Measurements from ENCODE around the gene KCNIP4.

KCNIP4 gene

DNA sequence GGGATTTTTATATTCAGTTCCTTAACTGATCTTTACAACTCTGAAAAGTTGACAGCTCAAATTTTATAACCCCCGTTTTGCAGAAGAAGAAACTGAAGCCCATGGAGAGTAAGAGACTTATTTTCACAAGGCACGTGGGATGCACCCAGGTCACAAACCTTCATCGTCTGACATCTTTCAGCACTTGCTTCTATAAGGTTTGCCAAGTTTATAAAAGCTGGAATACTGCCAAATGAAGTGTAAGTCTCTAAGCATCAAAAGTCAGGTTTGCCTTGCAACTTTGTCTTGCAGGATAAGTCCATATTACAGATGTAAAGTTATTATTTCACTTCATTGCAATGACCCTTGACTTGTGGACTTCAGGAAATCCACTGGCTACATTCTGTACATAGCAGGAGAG, 6.3 kb upstream of the KCNIP4 start:
- TF ChIP-seq, protein P1, sequence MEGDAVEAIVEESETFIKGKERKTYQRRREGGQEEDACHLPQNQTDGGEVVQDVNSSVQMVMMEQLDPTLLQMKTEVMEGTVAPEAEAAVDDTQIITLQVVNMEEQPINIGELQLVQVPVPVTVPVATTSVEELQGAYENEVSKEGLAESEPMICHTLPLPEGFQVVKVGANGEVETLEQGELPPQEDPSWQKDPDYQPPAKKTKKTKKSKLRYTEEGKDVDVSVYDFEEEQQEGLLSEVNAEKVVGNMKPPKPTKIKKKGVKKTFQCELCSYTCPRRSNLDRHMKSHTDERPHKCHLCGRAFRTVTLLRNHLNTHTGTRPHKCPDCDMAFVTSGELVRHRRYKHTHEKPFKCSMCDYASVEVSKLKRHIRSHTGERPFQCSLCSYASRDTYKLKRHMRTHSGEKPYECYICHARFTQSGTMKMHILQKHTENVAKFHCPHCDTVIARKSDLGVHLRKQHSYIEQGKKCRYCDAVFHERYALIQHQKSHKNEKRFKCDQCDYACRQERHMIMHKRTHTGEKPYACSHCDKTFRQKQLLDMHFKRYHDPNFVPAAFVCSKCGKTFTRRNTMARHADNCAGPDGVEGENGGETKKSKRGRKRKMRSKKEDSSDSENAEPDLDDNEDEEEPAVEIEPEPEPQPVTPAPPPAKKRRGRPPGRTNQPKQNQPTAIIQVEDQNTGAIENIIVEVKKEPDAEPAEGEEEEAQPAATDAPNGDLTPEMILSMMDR (conservative IDR thresholded peaks at IDR 0.05; ENCODE audit: low read depth, low read length): no peak
- DNase-seq (ENCODE audit: low read depth): peak; percentile 43
- no peak overlapping the region for H3K4me3 ChIP-seq (ENCODE audit: low read depth, low read length)

DNA sequence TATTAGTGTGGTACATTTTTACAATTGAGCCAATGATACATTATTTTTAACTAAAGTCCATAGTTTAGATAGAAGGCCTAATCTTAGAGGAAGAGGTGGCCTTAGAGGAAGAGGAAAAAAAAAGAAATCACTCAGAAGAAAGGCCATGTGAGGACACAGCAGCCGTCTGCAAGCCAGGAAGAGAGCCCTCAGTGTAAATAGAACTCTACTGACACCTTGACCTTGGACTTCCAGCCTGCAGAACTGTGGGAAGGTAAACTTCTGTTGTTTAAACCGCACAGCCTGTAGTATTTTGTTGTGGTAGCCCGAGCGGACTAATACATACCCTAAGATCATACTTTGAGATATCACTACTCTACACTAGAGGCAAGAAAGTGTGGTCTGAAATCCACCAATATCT, 5.1 kb upstream of the KCNIP4 start:
- DNase-seq (ENCODE audit: low read depth): no peak
- TF ChIP-seq, protein P1 (conservative IDR thresholded peaks at IDR 0.05; ENCODE audit: low read depth, low read length): no peak
- no peak overlapping the region for H3K4me3 ChIP-seq (ENCODE audit: low read depth, low read length)

DNA sequence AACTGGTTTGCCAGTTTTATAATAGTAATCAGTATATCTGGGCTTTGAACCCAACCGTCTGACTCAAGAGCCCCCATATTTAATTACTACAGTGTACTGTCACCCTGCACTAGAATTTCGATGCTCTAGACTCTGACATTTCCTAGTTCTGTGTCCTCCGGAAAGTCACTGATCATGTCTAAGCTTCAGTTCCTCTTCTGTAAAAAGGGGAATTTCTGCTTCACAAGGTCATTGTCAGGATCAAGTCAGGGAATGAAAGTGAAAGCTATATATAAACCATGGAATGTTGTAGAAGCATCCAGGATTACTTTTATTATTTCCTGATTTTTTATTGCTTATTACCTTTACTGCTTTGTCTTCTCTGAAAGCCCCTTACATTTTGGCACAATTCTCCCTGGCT, 4.0 kb upstream of the KCNIP4 start:
- TF ChIP-seq, protein P1 (conservative IDR thresholded peaks at IDR 0.05; ENCODE audit: low read depth, low read length): no peak
- no peak for DNase-seq (ENCODE audit: low read depth)
- H3K4me3 ChIP-seq (ENCODE audit: low read depth, low read length): no peak overlapping the region

DNA sequence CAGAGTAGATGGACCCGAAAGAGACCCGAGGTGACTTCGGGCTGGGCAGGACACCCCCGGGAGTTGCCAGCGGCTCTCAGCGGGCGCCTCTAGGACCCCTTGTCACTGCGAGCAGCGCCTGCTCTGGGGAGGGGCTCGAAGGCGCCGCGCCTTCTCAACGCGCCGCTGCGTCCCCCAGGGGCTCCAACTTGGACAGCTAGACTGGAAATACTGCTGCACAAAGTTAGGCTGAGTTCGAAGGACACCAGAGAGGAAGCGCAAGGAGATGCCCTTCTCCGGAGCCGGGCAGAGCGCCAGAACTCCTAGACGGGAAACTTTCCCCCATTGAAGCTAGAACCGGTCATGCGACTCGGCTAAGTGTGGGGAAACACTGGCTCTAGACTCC, 493 bp upstream of the KCNIP4 start:
- peak overlapping the region; percentile 28 for H3K4me3 ChIP-seq (ENCODE audit: low read depth, low read length)
- TF ChIP-seq, protein P1 (conservative IDR thresholded peaks at IDR 0.05; ENCODE audit: low read depth, low read length): no peak
- no peak for DNase-seq (ENCODE audit: low read depth)

DNA sequence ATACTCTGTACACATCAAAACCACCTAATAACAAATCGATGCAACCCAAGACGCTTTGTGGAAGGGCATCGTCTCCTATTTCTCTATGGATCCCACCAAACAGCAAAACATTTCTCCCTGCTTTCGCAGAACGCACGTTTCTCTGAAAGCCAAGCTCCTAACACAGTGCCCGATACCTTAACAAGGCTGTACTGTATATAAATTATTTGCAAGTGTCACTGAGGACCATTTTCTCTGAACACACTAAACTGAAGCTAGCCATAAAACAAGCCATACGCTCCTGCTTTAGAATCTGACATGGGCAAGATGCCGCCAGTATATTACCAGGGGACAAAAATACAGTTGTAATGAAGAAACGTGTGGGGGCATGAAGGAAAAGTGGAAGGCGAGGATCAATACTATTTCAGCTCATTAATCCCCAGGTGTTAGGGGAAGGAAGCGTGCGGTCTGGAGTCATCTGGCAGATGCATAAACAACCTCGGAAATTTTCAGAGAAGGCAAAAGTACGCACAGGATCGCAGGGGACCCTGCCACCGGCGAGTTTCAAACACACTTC, 703 bp downstream of the KCNIP4 start:
- no peak for DNase-seq (ENCODE audit: low read depth)
- H3K4me3 ChIP-seq (ENCODE audit: low read depth, low read length): peak overlapping the region; percentile 51
- TF ChIP-seq, protein P1 (conservative IDR thresholded peaks at IDR 0.05; ENCODE audit: low read depth, low read length): no peak

DNA sequence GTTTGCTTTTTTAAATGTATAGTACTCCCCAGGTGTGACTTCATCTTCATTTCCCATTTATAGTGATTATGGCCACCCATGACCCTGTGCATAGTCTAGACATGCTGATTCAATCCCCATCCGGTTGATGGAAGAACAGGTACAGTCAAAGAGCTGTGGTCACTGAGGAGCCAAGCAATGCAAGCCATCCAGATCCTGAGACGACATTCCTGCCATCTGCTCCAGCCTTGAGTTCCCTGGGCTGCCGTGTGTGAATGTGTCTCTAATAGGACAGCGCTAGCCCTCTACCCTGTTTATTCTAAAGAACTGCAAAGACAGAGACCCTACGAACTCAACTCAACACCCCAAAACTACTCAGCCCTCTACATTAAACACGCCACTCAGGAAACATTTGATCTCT, 1.7 kb downstream of the KCNIP4 start:
- no peak overlapping the region for H3K4me3 ChIP-seq (ENCODE audit: low read depth, low read length)
- TF ChIP-seq, protein P1 (conservative IDR thresholded peaks at IDR 0.05; ENCODE audit: low read depth, low read length): no peak
- no peak for DNase-seq (ENCODE audit: low read depth)

DNA sequence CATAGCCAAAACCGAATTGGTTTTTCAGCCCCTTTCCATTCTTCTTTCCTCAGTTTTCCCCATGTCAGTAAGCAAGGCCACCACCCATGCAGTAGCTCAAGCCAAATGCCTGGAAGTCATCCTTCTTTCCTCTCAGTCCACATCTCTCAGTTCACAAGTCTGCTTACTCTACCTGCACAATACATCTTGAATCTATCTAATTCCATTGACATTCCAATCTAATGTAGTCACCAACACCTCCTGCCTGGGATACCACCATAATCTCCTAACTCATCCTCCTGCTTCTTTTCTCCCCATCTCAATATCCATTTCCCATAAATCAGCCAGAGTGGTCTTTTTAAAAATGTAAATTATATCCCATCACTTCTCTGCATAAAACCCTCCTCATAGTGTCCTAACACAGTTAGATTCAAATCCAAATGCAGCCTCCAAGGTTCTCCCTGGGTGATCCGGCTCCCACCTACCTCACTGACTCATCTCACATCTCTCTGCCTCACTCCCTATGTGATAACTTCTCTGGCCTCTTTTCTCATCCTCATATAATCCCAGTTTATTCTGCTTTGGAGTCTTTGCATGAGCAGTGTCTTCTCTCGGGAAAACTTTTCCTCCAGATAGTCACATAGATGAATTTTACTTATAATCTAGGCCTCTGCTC, 26.9 kb downstream of the KCNIP4 start:
- no peak for DNase-seq (ENCODE audit: low read depth)
- no peak overlapping the region for H3K4me3 ChIP-seq (ENCODE audit: low read depth, low read length)
- TF ChIP-seq, protein P1 (conservative IDR thresholded peaks at IDR 0.05; ENCODE audit: low read depth, low read length): no peak

All from choroid plexus epithelial cell (primary cell).